GM12892 (cell line): ENCODE measurements around the gene NDUFAB1.

Source experiments
- POLR2A ChIP-seq: IDR thresholded peaks from 2 replicates; pipeline ENCODE4 v1.6.1; 2011; ENCODE audit warnings: low read depth, low read length, control low read depth
- POLR2AphosphoS5 ChIP-seq: IDR thresholded peaks from 2 replicates; pipeline ENCODE4 v1.6.1; 2011; ENCODE audit warnings: low read depth, low read length, control low read depth

DNA sequence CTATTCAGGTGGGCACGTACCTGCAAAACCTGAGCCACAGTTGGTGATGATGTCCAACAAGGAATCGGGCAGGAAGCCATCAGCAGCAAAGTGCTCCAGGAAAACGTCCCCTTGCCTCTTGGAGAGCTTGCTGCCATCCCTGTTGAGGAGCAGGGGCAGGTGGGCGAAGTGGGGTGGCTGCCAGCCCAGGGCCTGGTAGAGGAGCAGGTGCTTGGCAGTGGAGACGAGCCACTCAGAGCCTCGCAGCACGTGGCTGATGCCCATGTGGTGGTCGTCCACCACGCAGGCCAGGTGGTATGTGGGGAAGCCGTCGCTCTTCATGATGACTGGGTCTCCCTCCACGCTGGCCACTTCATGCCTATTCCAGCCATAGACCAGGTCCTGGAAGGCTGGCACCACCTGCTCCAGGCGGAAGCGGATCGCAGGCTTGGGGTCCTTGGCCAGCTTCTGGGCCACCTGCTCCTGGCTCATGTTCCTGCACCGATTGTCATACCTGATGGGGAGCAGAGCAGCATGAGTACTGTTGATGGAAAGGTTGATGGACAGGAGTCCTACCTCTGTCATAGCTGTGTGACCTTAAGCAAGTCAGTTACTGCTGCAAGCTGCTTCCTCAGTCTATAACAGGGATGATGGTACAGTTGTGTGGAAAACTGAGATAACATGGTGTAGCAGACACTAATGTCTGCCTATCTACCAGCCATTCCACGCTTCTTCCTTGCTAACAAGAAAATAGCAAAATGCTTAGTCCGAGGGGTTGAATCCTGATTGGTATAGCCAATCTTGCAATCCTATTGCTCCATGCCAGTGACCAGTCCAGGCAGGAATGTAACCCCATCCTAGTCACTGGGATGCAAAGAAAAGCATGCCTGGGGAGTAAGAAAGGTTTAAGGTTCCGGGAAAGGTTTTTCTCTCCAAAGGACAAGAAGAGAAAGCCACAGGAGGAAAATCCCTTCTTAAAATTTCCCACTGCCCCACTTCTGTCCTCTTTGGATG, 61.0 kb downstream of the NDUFAB1 start:
- TF ChIP-seq POLR2A, result no peak
- TF ChIP-seq POLR2AphosphoS5, result no peak
